ENCODE results near the gene CLEC16A. TPM values are rescaled to one million over a fixed set of nuclear protein-coding genes. Genes with fewer than 3 reads are reported as not detected.

Gene CLEC16A
- total RNA-seq, 4 donors from 2014 or later: 38.2 to 153 (median 92.7) TPM

- Histone ChIP-seq H3K4me1 (peaks cover 11 to 56% (median 32%) of the 10 kb centered on the region in 4 donors), H3K36me3 (no peaks in the 10 kb centered on the region), H3K27me3 (no peaks in the 10 kb centered on the region), H3K9me3 (no peaks in the 10 kb centered on the region), H3K27ac (peak overlapping the region; percentile 9 to 64 (median 36)), H3K4me3 (no peak overlapping the region)
- TF ChIP-seq, protein P1, sequence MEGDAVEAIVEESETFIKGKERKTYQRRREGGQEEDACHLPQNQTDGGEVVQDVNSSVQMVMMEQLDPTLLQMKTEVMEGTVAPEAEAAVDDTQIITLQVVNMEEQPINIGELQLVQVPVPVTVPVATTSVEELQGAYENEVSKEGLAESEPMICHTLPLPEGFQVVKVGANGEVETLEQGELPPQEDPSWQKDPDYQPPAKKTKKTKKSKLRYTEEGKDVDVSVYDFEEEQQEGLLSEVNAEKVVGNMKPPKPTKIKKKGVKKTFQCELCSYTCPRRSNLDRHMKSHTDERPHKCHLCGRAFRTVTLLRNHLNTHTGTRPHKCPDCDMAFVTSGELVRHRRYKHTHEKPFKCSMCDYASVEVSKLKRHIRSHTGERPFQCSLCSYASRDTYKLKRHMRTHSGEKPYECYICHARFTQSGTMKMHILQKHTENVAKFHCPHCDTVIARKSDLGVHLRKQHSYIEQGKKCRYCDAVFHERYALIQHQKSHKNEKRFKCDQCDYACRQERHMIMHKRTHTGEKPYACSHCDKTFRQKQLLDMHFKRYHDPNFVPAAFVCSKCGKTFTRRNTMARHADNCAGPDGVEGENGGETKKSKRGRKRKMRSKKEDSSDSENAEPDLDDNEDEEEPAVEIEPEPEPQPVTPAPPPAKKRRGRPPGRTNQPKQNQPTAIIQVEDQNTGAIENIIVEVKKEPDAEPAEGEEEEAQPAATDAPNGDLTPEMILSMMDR (IDR thresholded peaks at IDR 0.05): no peak
- TF ChIP-seq EP300 (IDR thresholded peaks at IDR 0.05; ENCODE audit: low read depth) (no peak), POLR2AphosphoS5 (IDR thresholded peaks at IDR 0.05) (no peak)
- DNase-seq: no peak
- 78 to 90% methylated on average over 2 to 4 of the region's 4 CpGs for WGBS, 2 donors (ENCODE audit: low coverage in 1 of 2)
- intact Hi-C loops (cut with DNase I; ENCODE audit: low total_unique reads): loop anchor here (5.0 kb wide), 1 partner anchor 1597 kb away; no protein-coding TSS in a partner anchor
- in situ Hi-C loops (cut with MboI; ENCODE audit: low pct_ligation_motif_present in 1 of 4, low pct_unique_long_range_greater_than_20kb in 1 of 4, low sequenced_read_pairs in 3 of 4): no loop called here
These were observed 160.0 kb downstream of the CLEC16A start for GRCh38 chr16:11104168-11105037.

- H3K27ac ChIP-seq: peak overlapping the region; percentile 35 to 64 (median 38)
- H3K4me1 ChIP-seq: peaks cover 6 to 48% (median 27%) of the 10 kb centered on the region in 4 donors
- no peaks in the 10 kb centered on the region for H3K9me3 ChIP-seq
- no peaks in the 10 kb centered on the region for H3K27me3 ChIP-seq
- 30 to 41% methylated on average over 3 to 7 of the region's 7 CpGs for WGBS, 2 donors (ENCODE audit: low coverage in 1 of 2)
- in situ Hi-C loops (cut with MboI; ENCODE audit: low pct_ligation_motif_present in 1 of 4, low pct_unique_long_range_greater_than_20kb in 1 of 4, low sequenced_read_pairs in 3 of 4): no loop called here
- DNase-seq: peak; percentile 41
- no peaks in the 10 kb centered on the region for H3K36me3 ChIP-seq
- intact Hi-C loops (cut with DNase I; ENCODE audit: low total_unique reads): loop anchor here (5.0 kb wide), 1 partner anchor 1598 kb away; no protein-coding TSS in a partner anchor
- TF ChIP-seq POLR2AphosphoS5 (IDR thresholded peaks at IDR 0.05) (peak; percentile 63 to 80 (median 71)), EP300 (IDR thresholded peaks at IDR 0.05; ENCODE audit: low read depth) (no peak)
- H3K4me3 ChIP-seq: no peak overlapping the region
These were observed 160.9 kb downstream of the CLEC16A start for GRCh38 chr16:11105038-11105903.

DNA sequence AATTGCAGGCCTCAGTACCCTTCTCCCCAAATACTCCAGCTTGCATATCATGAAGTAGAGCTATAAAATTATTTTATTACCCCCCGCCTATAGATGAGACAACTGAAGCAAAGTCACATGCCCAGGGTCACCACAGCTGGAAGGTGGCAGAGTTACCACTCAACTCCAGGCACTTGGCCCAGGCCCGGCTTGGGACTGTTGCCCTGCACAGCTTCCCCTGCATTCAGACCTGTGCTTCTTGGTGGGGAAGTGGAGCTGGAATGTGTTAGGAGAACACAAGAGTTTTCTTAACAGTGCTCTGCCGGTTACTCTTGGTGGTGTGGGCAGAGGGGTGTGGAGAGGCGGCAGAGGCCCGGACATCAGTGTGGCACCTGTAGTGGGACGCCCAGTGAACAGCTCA lies 162.4 kb downstream of the CLEC16A start:
- peak overlapping the region in 1 of 4 donors; percentile 8 for H3K27ac ChIP-seq
- in situ Hi-C loops (cut with MboI; ENCODE audit: low pct_ligation_motif_present in 1 of 4, low pct_unique_long_range_greater_than_20kb in 1 of 4, low sequenced_read_pairs in 3 of 4): no loop called here
- H3K36me3 ChIP-seq: no peaks in the 10 kb centered on the region
- intact Hi-C loops (cut with DNase I; ENCODE audit: low total_unique reads): loop anchor here (5.0 kb wide), 1 partner anchor 1599 kb away; no protein-coding TSS in a partner anchor
- peaks cover 5 to 34% (median 18%) of the 10 kb centered on the region in 4 donors for H3K4me1 ChIP-seq
- no peak overlapping the region for H3K4me3 ChIP-seq
- H3K27me3 ChIP-seq: no peaks in the 10 kb centered on the region
- no peak for TF ChIP-seq EP300 (IDR thresholded peaks at IDR 0.05; ENCODE audit: low read depth)
- TF ChIP-seq POLR2AphosphoS5 (IDR thresholded peaks at IDR 0.05): no peak
- TF ChIP-seq, protein P1 (IDR thresholded peaks at IDR 0.05): no peak
- no peak for TF ChIP-seq POLR2A (IDR thresholded peaks at IDR 0.05)
- DNase-seq: no peak
- peaks cover 7 to 9% of the 10 kb centered on the region in 2 donors for H3K9me3 ChIP-seq
- WGBS, 2 donors (ENCODE audit: low coverage in 1 of 2): 67 to 82% methylated on average over 1 to 6 of the region's 6 CpGs

GRCh38 chr16:11107780-11108465 lies 163.6 kb downstream of the CLEC16A start:
- Histone ChIP-seq H3K4me3 (no peak overlapping the region), H3K4me1 (peaks cover 5 to 26% (median 11%) of the 10 kb centered on the region in 4 donors), H3K36me3 (no peaks in the 10 kb centered on the region), H3K9me3 (peaks cover 7 to 9% of the 10 kb centered on the region in 2 donors), H3K27me3 (no peaks in the 10 kb centered on the region), H3K27ac (peak overlapping the region in 1 of 4 donors; percentile 19)
- intact Hi-C loops (cut with DNase I; ENCODE audit: low total_unique reads) (loop anchor here (5.0 kb wide), 1 partner anchor 1601 kb away; no protein-coding TSS in a partner anchor), in situ Hi-C loops (cut with MboI; ENCODE audit: low pct_ligation_motif_present in 1 of 4, low pct_unique_long_range_greater_than_20kb in 1 of 4, low sequenced_read_pairs in 3 of 4) (no loop called here)
- DNase-seq: no peak
- 80 to 84% methylated on average over 1 to 8 of the region's 8 CpGs for WGBS, 2 donors (ENCODE audit: low coverage in 1 of 2)
- TF ChIP-seq POLR2AphosphoS5 (IDR thresholded peaks at IDR 0.05) (no peak), POLR2A (IDR thresholded peaks at IDR 0.05) (no peak), EP300 (IDR thresholded peaks at IDR 0.05; ENCODE audit: low read depth) (no peak)
- TF ChIP-seq, protein P1 (IDR thresholded peaks at IDR 0.05): no peak

Measured in transverse colon (tissue), 4 donors.